ENCODE measurements around the gene CRIM1.

CRIM1 gene

GRCh38 chr2:36464006-36464721, 108.6 kb downstream of the CRIM1 start:
- H3K9me3 ChIP-seq (ENCODE audit: insufficient read depth, low read depth, low read length), result no peaks in the 10 kb centered on the region
- no peak overlapping the region for H3K9ac ChIP-seq (ENCODE audit: low read depth, low read length, poor library complexity, severe bottlenecking)
- no peak overlapping the region for H3K4me2 ChIP-seq (ENCODE audit: low read depth, low read length, poor library complexity, severe bottlenecking)
- H3K79me2 ChIP-seq (ENCODE audit: insufficient read depth, low read length), result no peaks in the 10 kb centered on the region
- TF ChIP-seq EZH2phosphoT487 (IDR thresholded peaks at IDR 0.05; ENCODE audit: borderline replicate concordance) (no peak), CTCF (conservative IDR thresholded peaks at IDR 0.05; ENCODE audit: low read length) (no peak)
- no peaks in the 10 kb centered on the region for H3K9me2 ChIP-seq (replicated peaks; ENCODE audit: low read depth, low read length)
- H3K4me3 ChIP-seq (ENCODE audit: low read length, poor library complexity, severe bottlenecking), result no peak overlapping the region
- no peaks in the 10 kb centered on the region for H4K20me1 ChIP-seq (ENCODE audit: insufficient read depth, low read length, poor library complexity, severe bottlenecking)
- H3F3A ChIP-seq (ENCODE audit: low read depth), result no peaks in the 10 kb centered on the region
- no peak overlapping the region for H2AFZ ChIP-seq (ENCODE audit: low read length)
- H3K4me1 ChIP-seq (ENCODE audit: insufficient read depth, low read length, poor library complexity, severe bottlenecking), result peaks cover 10% of the 10 kb centered on the region
- no peaks in the 10 kb centered on the region for H3K27me3 ChIP-seq (ENCODE audit: insufficient read depth, low read length, poor library complexity, severe bottlenecking)
- no peaks in the 10 kb centered on the region for H3K36me3 ChIP-seq (ENCODE audit: insufficient read depth, low read length)

- Histone ChIP-seq H3K9me3 (ENCODE audit: insufficient read depth, low read depth, low read length) (no peaks in the 10 kb centered on the region), H3K27me3 (ENCODE audit: insufficient read depth, low read length, poor library complexity, severe bottlenecking) (no peaks in the 10 kb centered on the region), H3K4me1 (ENCODE audit: insufficient read depth, low read length, poor library complexity, severe bottlenecking) (peaks cover 4% of the 10 kb centered on the region), H3K79me2 (ENCODE audit: insufficient read depth, low read length) (no peaks in the 10 kb centered on the region), H3K9me2 (replicated peaks; ENCODE audit: low read depth, low read length) (no peaks in the 10 kb centered on the region), H3K36me3 (ENCODE audit: insufficient read depth, low read length) (no peaks in the 10 kb centered on the region), H4K20me1 (ENCODE audit: insufficient read depth, low read length, poor library complexity, severe bottlenecking) (no peaks in the 10 kb centered on the region), H3F3A (ENCODE audit: low read depth) (no peaks in the 10 kb centered on the region), H3K4me3 (ENCODE audit: low read length, poor library complexity, severe bottlenecking) (no peak overlapping the region), H3K4me2 (ENCODE audit: low read depth, low read length, poor library complexity, severe bottlenecking) (no peak overlapping the region), H3K9ac (ENCODE audit: low read depth, low read length, poor library complexity, severe bottlenecking) (no peak overlapping the region), H2AFZ (ENCODE audit: low read length) (no peak overlapping the region)
- no peak for TF ChIP-seq CTCF (conservative IDR thresholded peaks at IDR 0.05; ENCODE audit: low read length)
These were observed 110.6 kb downstream of the CRIM1 start for GRCh38 chr2:36466135-36466534.

GRCh38 chr2:36468463-36469105, 113.0 kb downstream of the CRIM1 start:
- H4K20me1 ChIP-seq (ENCODE audit: insufficient read depth, low read length, poor library complexity, severe bottlenecking), result no peaks in the 10 kb centered on the region
- no peak overlapping the region for H3K4me3 ChIP-seq (ENCODE audit: low read length, poor library complexity, severe bottlenecking)
- no peaks in the 10 kb centered on the region for H3K9me2 ChIP-seq (replicated peaks; ENCODE audit: low read depth, low read length)
- no peaks in the 10 kb centered on the region for H3K9me3 ChIP-seq (ENCODE audit: insufficient read depth, low read depth, low read length)
- TF ChIP-seq CTCF (conservative IDR thresholded peaks at IDR 0.05; ENCODE audit: low read length) (no peak), EZH2phosphoT487 (IDR thresholded peaks at IDR 0.05; ENCODE audit: borderline replicate concordance) (no peak)
- no peaks in the 10 kb centered on the region for H3K36me3 ChIP-seq (ENCODE audit: insufficient read depth, low read length)
- no peak overlapping the region for H3K4me2 ChIP-seq (ENCODE audit: low read depth, low read length, poor library complexity, severe bottlenecking)
- H3K27me3 ChIP-seq (ENCODE audit: insufficient read depth, low read length, poor library complexity, severe bottlenecking), result no peaks in the 10 kb centered on the region
- H3F3A ChIP-seq (ENCODE audit: low read depth), result no peaks in the 10 kb centered on the region
- H3K4me1 ChIP-seq (ENCODE audit: insufficient read depth, low read length, poor library complexity, severe bottlenecking), result no peaks in the 10 kb centered on the region
- no peak overlapping the region for H3K9ac ChIP-seq (ENCODE audit: low read depth, low read length, poor library complexity, severe bottlenecking)
- no peak overlapping the region for H2AFZ ChIP-seq (ENCODE audit: low read length)
- H3K79me2 ChIP-seq (ENCODE audit: insufficient read depth, low read length), result no peaks in the 10 kb centered on the region

Data from Loucy (cell line).